A673 (cell line): ENCODE data around the gene EMID1. TPM values are rescaled to one million over a fixed set of nuclear protein-coding genes. Genes with fewer than 3 reads are reported as not detected.

Experiments
- Bru-seq: library from RNA; stranded (reverse); fragments of 400-500 nt; gene quantifications from one replicate; lab custom pipeline; 2021; lab: Mats Ljungman, UMichigan
- BruChase-seq, 2 experiments: library from RNA; stranded (reverse); fragments of 400-500 nt; gene quantifications; one replicate each; lab custom pipeline; 2021; lab: Mats Ljungman, UMichigan
- BruUV-seq: library from RNA; stranded (reverse); fragments of 400-500 nt; replicated peaks from 2 replicates; lab custom pipeline; 2021; lab: Mats Ljungman, UMichigan
- CTCF ChIA-PET: fragments of 300-600 bp; sonication (Branson Sonifier 250); formaldehyde crosslinking; loops from one replicate; lab custom pipeline; 2022; ENCODE audit warnings: antibody characterized with exemption; lab: Charles Lee
- POLR2A ChIA-PET: fragments of 300-600 bp; sonication (Branson Sonifier 250); formaldehyde crosslinking; loops from one replicate; lab custom pipeline; 2022; ENCODE audit warnings: antibody characterized with exemption; ENCODE audit not compliant: low non-redundant PET; lab: Charles Lee
- DNase-seq: peaks from one replicate; pipeline ENCODE4 v3.0.0-alpha.2; 2015; ENCODE audit warnings: low spot score
- H3K27ac ChIP-seq: fragments of 200-600 bp; sonication (generic); 2 replicates; pipeline ENCODE4 v1.5.1; 2016; ENCODE audit warnings: mixed run types, low read depth, mild to moderate bottlenecking, mixed read lengths, antibody characterized with exemption, low read length; ENCODE audit not compliant: poor library complexity, severe bottlenecking
- H3K27me3 ChIP-seq: fragments of 200-600 bp; sonication (generic); replicated peaks from 2 replicates; pipeline ENCODE4 v1.6.1; 2017; ENCODE audit warnings: mixed run types, low read depth, mild to moderate bottlenecking, mixed read lengths, antibody characterized with exemption, low read length; ENCODE audit not compliant: insufficient read depth, poor library complexity
- H3K36me3 ChIP-seq: fragments of 200-600 bp; sonication (generic); 2 replicates; pipeline ENCODE4 v1.6.1; 2016; ENCODE audit warnings: mixed run types, mild to moderate bottlenecking, mixed read lengths, antibody characterized with exemption, low read length; ENCODE audit not compliant: insufficient read depth, poor library complexity, severe bottlenecking
- H3K4me1 ChIP-seq: fragments of 200-600 bp; sonication (generic); 2 replicates; pipeline ENCODE4 v1.6.1; 2017; ENCODE audit warnings: mixed run types, mild to moderate bottlenecking, mixed read lengths, antibody characterized with exemption, low read length; ENCODE audit not compliant: insufficient read depth, poor library complexity, severe bottlenecking
- H3K4me3 ChIP-seq: fragments of 200-600 bp; sonication (generic); 2 replicates; pipeline ENCODE4 v1.5.1; 2016; ENCODE audit warnings: low read depth, mixed run types, mild to moderate bottlenecking, mixed read lengths, low read length; ENCODE audit not compliant: poor library complexity, severe bottlenecking
- H3K9me3 ChIP-seq: fragments of 200-600 bp; sonication (generic); 2 replicates; pipeline ENCODE4 v1.6.1; 2016; ENCODE audit warnings: mixed run types, low read depth, mild to moderate bottlenecking, mixed read lengths, antibody characterized with exemption, low read length; ENCODE audit not compliant: poor library complexity, severe bottlenecking
- CTCF ChIP-seq: fragments of 300-800, 200-600 bp; sonication (generic); conservative IDR thresholded peaks from 2 replicates; pipeline ENCODE4 v1.5.1; 2017; ENCODE audit warnings: low read depth, mild to moderate bottlenecking, antibody characterized with exemption, low read length, moderate library complexity, mixed read lengths
- EZH2 ChIP-seq: fragments of 200-600 bp; sonication (generic); IDR thresholded peaks from 2 replicates; pipeline ENCODE4 v1.6.1; 2017; ENCODE audit warnings: borderline replicate concordance, low read depth, mild to moderate bottlenecking, mixed read lengths, antibody characterized with exemption, low read length; ENCODE audit not compliant: poor library complexity, severe bottlenecking
- intact Hi-C: fragments of 100-400 bp; cut with micrococcal nuclease; formaldehyde crosslinking; loops from one replicate; pipeline ENCODE4 v1.10.0; 2022; ENCODE audit not compliant: unreplicated experiment
- long read RNA-seq: library from polyadenylated mRNA; stranded (forward); transcript quantifications from one replicate; pipeline ENCODE4 v2.0.0, GENCODE V29; 2022
- total RNA-seq: library from RNA; stranded (reverse); gene quantifications from 2 replicates; pipeline ENCODE4 v1.2.3, GENCODE V29; 2021

EMID1 gene
- 0.15 TPM in 1 of 2 replicates, not detected in the other for total RNA-seq
- Bru-seq, nascent RNA = percentile 12 among the genes with signal in this experiment
- percentile 14 among the genes with signal in this experiment for BruChase-seq, experiment 1, labeled RNA remaining after a 2-hour chase
- percentile 5 among the genes with signal in this experiment for BruChase-seq, experiment 2, labeled RNA remaining after a 6-hour chase
- long read RNA-seq = 0 reads

GRCh38 chr22:29205594-29206371, at the start of gene EMID1:
EMID1 (plus strand) TSS chr22:29205896; CDS start chr22:29206039, 143 bp downstream.
- H3K4me3 ChIP-seq = peak within 1 kb of the TSS; percentile 42
- no peaks in the 10 kb centered on the region for H3K36me3 ChIP-seq
- no peaks in the 10 kb centered on the region for H3K9me3 ChIP-seq
- intact Hi-C loops = no loop called here
- POLR2A ChIA-PET = no interaction called here
- H3K27ac ChIP-seq = no peak within 1 kb of the TSS
- H3K4me1 ChIP-seq = peaks cover 19% of the 10 kb centered on the region
- no peaks in the 10 kb centered on the region for H3K27me3 ChIP-seq
- CTCF ChIA-PET = interaction anchor here (1.1 kb wide), 1 partner anchor 40 kb away, joined by 4 read pairs; no protein-coding TSS in a partner anchor
- no TSS peak for BruUV-seq
- no peak for TF ChIP-seq EZH2
- 0 out of 2 replicates have a peak, but pooled peaks have one; percentile 29 for TF ChIP-seq CTCF
- DNase-seq = peak; percentile 51

- BruUV-seq = no TSS peak
Observed at GRCh38 chr22:29155966-29156365, 49.7 kb upstream of the EMID1 start.

More at GRCh38 chr22:29155966-29156365, 49.7 kb upstream of the EMID1 start:
- Histone ChIP-seq H3K4me1 (peaks cover 25% of the 10 kb centered on the region), H3K9me3 (no peaks in the 10 kb centered on the region), H3K36me3 (no peaks in the 10 kb centered on the region), H3K4me3 (no peak overlapping the region), H3K27ac (no peak overlapping the region), H3K27me3 (no peaks in the 10 kb centered on the region)
- intact Hi-C loops = loop anchor here (2.0 to 10.0 kb wide), 2 partner anchors 81 to 301 kb away; partner anchors contain the start of gene KREMEN1
- DNase-seq = no peak
- ChIA-PET CTCF (interaction anchor here (0.7 kb wide), 1 partner anchor 90 kb away, joined by 4 read pairs; no protein-coding TSS in a partner anchor), POLR2A (no interaction called here)
- TF ChIP-seq CTCF = no peak
- TF ChIP-seq EZH2 = no peak
